ENCODE results near the gene NPPC. TPM values are rescaled to one million over a fixed set of nuclear protein-coding genes. Genes with fewer than 3 reads are reported as not detected.

NPPC gene
- polyA plus RNA-seq, 2 of the 4 experiments (the other 2 are of a cell fraction): not detected

DNA sequence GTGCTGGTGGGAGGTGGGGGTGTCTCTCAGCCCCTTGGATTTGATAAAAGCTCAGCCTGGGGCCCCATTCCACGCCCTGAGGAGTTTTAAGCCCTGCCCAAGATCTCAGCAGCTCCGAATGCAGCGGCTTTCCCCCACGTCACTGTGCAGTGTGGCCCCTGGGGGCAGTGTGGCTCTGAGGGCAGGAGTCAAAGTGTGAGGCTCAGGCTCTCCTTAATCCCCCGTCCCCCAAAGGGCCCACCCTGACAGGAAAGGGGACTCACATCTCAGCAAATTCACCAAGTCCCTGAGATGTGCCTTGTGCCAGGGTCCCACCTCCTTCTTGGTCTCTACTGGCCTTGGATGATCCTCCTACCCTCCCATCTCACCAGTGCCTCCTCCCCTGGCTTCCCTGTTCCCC lies 25.2 kb downstream of the NPPC start:
- no peaks in the 10 kb centered on the region for H3K9me3 ChIP-seq
- H3K4me3 ChIP-seq: no peak overlapping the region
- TF ChIP-seq TFCP2L1 (CRISPR knock-in tag; IDR thresholded peaks at IDR 0.05) (no peak), PHF8 (IDR thresholded peaks at IDR 0.05; ENCODE audit: borderline replicate concordance, low read depth) (no peak), POLR2A (IDR thresholded peaks at IDR 0.05; ENCODE audit: low read length) (no peak), BHLHE40 (IDR thresholded peaks at IDR 0.05; ENCODE audit: low read depth, low read length) (no peak), NFE2L2 (conservative IDR thresholded peaks at IDR 0.05; ENCODE audit: low read length) (no peak), SMC3 (IDR thresholded peaks at IDR 0.05) (no peak), HDAC2 (IDR thresholded peaks at IDR 0.05) (no peak)
- TF ChIP-seq, protein P1, sequence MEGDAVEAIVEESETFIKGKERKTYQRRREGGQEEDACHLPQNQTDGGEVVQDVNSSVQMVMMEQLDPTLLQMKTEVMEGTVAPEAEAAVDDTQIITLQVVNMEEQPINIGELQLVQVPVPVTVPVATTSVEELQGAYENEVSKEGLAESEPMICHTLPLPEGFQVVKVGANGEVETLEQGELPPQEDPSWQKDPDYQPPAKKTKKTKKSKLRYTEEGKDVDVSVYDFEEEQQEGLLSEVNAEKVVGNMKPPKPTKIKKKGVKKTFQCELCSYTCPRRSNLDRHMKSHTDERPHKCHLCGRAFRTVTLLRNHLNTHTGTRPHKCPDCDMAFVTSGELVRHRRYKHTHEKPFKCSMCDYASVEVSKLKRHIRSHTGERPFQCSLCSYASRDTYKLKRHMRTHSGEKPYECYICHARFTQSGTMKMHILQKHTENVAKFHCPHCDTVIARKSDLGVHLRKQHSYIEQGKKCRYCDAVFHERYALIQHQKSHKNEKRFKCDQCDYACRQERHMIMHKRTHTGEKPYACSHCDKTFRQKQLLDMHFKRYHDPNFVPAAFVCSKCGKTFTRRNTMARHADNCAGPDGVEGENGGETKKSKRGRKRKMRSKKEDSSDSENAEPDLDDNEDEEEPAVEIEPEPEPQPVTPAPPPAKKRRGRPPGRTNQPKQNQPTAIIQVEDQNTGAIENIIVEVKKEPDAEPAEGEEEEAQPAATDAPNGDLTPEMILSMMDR (IDR thresholded peaks at IDR 0.05): no peak
- TF ChIP-seq, protein P2, sequence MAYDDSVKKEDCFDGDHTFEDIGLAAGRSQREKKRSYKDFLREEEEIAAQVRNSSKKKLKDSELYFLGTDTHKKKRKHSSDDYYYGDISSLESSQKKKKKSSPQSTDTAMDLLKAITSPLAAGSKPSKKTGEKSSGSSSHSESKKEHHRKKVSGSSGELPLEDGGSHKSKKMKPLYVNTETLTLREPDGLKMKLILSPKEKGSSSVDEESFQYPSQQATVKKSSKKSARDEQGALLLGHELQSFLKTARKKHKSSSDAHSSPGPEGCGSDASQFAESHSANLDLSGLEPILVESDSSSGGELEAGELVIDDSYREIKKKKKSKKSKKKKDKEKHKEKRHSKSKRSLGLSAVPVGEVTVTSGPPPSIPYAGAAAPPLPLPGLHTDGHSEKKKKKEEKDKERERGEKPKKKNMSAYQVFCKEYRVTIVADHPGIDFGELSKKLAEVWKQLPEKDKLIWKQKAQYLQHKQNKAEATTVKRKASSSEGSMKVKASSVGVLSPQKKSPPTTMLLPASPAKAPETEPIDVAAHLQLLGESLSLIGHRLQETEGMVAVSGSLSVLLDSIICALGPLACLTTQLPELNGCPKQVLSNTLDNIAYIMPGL (CRISPR knock-in tag; IDR thresholded peaks at IDR 0.05; ENCODE audit: borderline replicate concordance): no peak
- TF ChIP-seq, protein P3, sequence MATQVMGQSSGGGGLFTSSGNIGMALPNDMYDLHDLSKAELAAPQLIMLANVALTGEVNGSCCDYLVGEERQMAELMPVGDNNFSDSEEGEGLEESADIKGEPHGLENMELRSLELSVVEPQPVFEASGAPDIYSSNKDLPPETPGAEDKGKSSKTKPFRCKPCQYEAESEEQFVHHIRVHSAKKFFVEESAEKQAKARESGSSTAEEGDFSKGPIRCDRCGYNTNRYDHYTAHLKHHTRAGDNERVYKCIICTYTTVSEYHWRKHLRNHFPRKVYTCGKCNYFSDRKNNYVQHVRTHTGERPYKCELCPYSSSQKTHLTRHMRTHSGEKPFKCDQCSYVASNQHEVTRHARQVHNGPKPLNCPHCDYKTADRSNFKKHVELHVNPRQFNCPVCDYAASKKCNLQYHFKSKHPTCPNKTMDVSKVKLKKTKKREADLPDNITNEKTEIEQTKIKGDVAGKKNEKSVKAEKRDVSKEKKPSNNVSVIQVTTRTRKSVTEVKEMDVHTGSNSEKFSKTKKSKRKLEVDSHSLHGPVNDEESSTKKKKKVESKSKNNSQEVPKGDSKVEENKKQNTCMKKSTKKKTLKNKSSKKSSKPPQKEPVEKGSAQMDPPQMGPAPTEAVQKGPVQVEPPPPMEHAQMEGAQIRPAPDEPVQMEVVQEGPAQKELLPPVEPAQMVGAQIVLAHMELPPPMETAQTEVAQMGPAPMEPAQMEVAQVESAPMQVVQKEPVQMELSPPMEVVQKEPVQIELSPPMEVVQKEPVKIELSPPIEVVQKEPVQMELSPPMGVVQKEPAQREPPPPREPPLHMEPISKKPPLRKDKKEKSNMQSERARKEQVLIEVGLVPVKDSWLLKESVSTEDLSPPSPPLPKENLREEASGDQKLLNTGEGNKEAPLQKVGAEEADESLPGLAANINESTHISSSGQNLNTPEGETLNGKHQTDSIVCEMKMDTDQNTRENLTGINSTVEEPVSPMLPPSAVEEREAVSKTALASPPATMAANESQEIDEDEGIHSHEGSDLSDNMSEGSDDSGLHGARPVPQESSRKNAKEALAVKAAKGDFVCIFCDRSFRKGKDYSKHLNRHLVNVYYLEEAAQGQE (IDR thresholded peaks at IDR 0.05): no peak
- ChIA-PET CTCF (interaction anchor here (0.8 to 7.6 kb wide), 53 partner anchors 8 to 621 kb away, joined by 3 to 71 read pairs (median 5); partner anchors contain the start of gene PRSS56), POLR2A (interaction anchor here (1.0 kb wide), 1 partner anchor 623 kb away, joined by 3 read pairs; no protein-coding TSS in a partner anchor)
- DNase-seq (ENCODE audit: low read depth in 1 of 2, low spot score in 1 of 2) (no peak), ATAC-seq (peak; percentile 78 to 80), FAIRE-seq (no peak)
- H3K27ac ChIP-seq: peak overlapping the region in 1 of 2 experiments; percentile 42; a peak in 1 of 6 replicates
- WGBS (ENCODE audit: missing lambda C conversion rate): 84% methylated on average over 5 of the region's 5 CpGs
- peaks cover 3% of the 10 kb centered on the region; the same call in 1 of the 3 replicates for H3K4me1 ChIP-seq
- peak overlapping the region; percentile 50 for H3K4me2 ChIP-seq

DNA sequence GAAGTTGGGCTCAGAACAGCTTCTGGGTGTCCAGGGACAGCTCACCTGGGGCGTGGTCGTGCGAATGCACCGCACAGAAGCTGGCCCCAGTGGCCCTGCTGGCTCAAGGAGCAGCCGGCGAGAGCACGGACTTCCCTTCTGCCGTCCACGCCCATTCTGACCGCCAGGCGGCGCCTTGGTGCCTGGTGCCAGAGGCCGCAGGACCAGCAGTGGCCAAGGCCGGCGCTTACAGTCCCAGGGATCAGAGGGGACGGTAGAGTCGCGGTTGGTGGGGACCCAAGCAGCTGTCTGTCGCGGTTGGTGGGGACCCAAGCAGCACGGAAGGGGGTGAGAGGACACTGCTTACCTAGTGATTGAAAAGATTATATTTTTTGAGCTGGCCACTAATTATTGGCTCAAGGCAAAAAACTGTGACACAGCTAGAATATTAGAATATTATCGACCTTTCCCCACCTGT lies 25.7 kb downstream of the NPPC start:
- ATAC-seq (peak; percentile 97 to 99), FAIRE-seq (no peak), DNase-seq (ENCODE audit: low read depth in 1 of 2, low spot score in 1 of 2) (peak; percentile 84 to 86)
- CTCF ChIA-PET: interaction anchor here (0.8 to 7.6 kb wide), 58 partner anchors 9 to 621 kb away, joined by 3 to 71 read pairs (median 5); partner anchors contain the start of gene PRSS56
- WGBS (ENCODE audit: missing lambda C conversion rate): 4% methylated on average over 20 of the region's 22 CpGs
- Histone ChIP-seq H3K4me1 (no peaks in the 10 kb centered on the region), H3K4me3 (no peak overlapping the region), H3K27ac (peak overlapping the region in 1 of 2 experiments; percentile 42; a peak in 1 of 6 replicates), H3K4me2 (peak overlapping the region; percentile 50), H3K9me3 (no peaks in the 10 kb centered on the region)
- POLR2A ChIA-PET: interaction anchor here (1.0 kb wide), 1 partner anchor 624 kb away, joined by 3 read pairs; no protein-coding TSS in a partner anchor
- TF ChIP-seq MAFK (IDR thresholded peaks at IDR 0.05; ENCODE audit: partially characterized antibody): no peak
- TF ChIP-seq FOXS1 (CRISPR knock-in tag; IDR thresholded peaks at IDR 0.05): no peak
- TF ChIP-seq HEYL (CRISPR knock-in tag; IDR thresholded peaks at IDR 0.05): no peak
- no peak for TF ChIP-seq EHF (CRISPR knock-in tag; IDR thresholded peaks at IDR 0.05)
- no peak for TF ChIP-seq TP53 (CRISPR knock-in tag; IDR thresholded peaks at IDR 0.05)
- TF ChIP-seq HDAC2 (IDR thresholded peaks at IDR 0.05): no peak
- TF ChIP-seq KDM5A (IDR thresholded peaks at IDR 0.05): no peak
- no peak for TF ChIP-seq KDM1A (IDR thresholded peaks at IDR 0.05; ENCODE audit: low read depth)
- TF ChIP-seq, protein P4, sequence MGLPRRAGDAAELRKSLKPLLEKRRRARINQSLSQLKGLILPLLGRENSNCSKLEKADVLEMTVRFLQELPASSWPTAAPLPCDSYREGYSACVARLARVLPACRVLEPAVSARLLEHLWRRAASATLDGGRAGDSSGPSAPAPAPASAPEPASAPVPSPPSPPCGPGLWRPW (IDR thresholded peaks at IDR 0.05): no peak
- no peak for TF ChIP-seq RCOR1 (IDR thresholded peaks at IDR 0.05; ENCODE audit: low read depth, low read length)
- TF ChIP-seq, protein P3 (IDR thresholded peaks at IDR 0.05): no peak
- no peak for TF ChIP-seq ZFP36 (IDR thresholded peaks at IDR 0.05; ENCODE audit: borderline replicate concordance, partially characterized antibody)
- no peak for TF ChIP-seq RARB (CRISPR knock-in tag; IDR thresholded peaks at IDR 0.05)
- TF ChIP-seq JUN (IDR thresholded peaks at IDR 0.05): no peak
- TF ChIP-seq, protein P2 (CRISPR knock-in tag; IDR thresholded peaks at IDR 0.05; ENCODE audit: borderline replicate concordance): no peak
- TF ChIP-seq SMC3 (IDR thresholded peaks at IDR 0.05): peak; percentile 84

All from A549 (cell line).